ENCODE measurements around the gene ZFP3. TPM values are rescaled to one million over a fixed set of nuclear protein-coding genes. Genes with fewer than 3 reads are reported as not detected.
"Not testable (repeated sequence)": the region's sequence is repeated elsewhere in the genome, so short reads cannot be mapped to it uniquely, and the experiment has no call there.

Gene ZFP3
- polyA plus RNA-seq, 1 donor = 19.1 TPM

- DNase-seq = no peak
These were observed 45.3 kb downstream of the ZFP3 start for GRCh38 chr17:5123343-5124124.

- not testable (repeated sequence) for DNase-seq
These were observed 46.0 kb downstream of the ZFP3 start for GRCh38 chr17:5124125-5124760.

- not testable (repeated sequence) for DNase-seq
These were observed 46.6 kb downstream of the ZFP3 start for GRCh38 chr17:5124896-5125295.

DNA sequence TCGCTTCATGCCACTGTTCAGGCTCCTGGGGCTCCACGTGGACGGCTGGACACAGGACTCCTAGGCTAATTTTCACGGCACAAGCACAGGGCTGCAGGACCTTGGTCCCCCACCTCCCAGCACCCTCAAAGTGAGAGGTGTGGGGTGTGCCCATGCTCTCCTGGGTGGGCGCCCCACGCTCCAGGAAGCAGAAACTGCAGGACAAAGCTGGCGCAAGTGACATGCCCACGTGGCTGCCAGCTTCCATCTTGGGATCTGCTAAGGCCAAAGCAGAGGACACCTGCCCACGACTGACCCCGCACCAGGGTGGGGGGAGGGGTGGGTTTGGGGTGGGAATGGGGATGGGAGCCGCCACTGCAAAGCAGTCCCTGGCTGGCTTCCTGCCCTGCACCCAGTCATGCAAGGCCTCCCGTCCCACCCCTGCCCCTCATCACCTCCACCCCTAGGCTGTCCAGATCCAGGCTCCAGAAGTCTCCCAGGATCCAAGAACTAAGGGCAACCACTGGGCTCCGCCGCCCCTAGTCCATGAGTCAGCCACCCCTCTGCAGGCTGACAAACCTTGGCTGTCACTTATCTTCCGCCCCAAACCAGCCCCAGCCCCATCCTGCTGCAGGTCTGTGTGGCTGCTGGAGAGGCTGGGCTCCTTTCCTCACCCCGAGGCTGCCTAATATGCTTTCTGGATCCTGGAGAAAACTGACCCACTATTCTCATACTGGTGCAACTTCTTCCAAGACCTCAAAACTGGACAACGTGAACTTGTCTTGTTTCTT, 48.6 kb downstream of the ZFP3 start:
- DNase-seq = no peak

DNA sequence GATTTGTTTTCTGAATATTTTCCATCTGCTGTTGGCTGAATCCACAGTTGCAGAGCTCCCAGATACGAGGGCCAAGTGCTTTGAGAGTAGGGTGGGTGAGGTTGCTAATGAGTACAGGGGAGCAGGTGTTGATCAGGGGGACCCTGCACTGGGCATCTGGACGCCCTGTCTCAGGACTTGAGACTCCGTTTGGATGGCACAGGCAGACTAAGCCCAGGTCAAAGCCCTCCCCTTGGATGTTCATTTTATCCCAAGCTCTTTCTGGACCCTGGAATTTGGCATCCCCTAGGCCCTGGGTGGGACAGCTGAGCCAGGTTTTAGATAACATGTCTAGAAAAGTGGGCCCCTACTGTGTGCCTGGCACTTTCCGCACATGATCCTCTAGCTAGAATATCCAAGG, 49.6 kb downstream of the ZFP3 start:
- DNase-seq = no peak

- not testable (repeated sequence) for DNase-seq
These were observed 50.1 kb downstream of the ZFP3 start for GRCh38 chr17:5128387-5128786.

DNA sequence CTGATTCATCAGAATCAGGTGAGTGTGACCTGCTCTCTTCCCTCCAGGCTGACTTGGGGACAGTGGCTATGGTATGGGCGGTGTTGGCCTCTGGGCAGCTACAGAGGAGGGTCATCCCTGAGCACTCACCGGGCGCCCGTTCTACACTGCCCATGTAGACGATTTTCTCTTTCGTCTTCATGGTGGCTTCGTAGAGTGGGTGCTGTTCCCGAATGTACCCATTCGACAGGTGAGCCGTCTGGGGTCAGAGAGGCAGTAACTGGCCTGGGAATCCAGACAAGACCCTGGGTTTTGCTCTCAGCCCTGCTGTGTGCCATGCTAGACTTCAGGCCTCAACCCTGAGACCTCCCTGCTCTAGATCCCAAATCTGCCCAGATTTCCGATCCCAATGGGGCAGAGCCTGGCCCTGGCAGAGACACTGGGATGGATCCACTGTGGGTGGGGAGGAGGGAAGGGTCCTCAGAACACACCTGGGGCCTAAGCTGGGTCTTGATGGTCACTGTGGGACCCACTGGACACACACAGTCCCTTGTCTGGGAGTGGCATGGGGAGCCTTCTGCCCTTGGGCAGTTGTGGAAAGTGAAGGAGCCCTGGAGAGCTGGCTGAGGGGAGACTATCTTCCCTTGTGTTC, 50.8 kb downstream of the ZFP3 start:
- no peak for DNase-seq

DNA sequence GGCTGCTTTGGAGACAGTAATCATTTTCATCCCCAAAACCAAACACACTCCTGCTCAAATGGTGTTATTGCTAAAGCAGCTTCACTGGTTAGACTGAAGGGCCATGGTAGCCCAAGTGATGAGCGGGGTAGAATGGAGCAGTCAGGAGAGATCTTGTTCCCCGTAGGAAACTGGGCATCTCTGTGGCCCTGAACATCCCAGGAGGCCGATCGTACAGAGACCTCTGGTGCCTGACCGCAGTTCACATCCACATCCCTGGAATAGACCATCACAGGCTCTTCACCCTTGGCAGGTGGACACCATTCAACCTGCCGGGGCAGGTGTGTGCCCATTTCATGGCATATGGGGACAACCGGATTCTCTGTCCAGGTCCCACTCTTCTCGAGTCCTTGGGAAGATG, 51.5 kb downstream of the ZFP3 start:
- not testable (repeated sequence) for DNase-seq

GRCh38 chr17:5130261-5130660, 52.0 kb downstream of the ZFP3 start:
- not testable (repeated sequence) for DNase-seq

- not testable (repeated sequence) for DNase-seq
These were observed 52.4 kb downstream of the ZFP3 start for GRCh38 chr17:5130687-5131086.

- DNase-seq = no peak
These were observed 53.0 kb downstream of the ZFP3 start for GRCh38 chr17:5131146-5131715.

GRCh38 chr17:5131799-5132502, 53.7 kb downstream of the ZFP3 start:
- DNase-seq = not testable (repeated sequence)

GRCh38 chr17:5132503-5133225, 54.4 kb downstream of the ZFP3 start:
- not testable (repeated sequence) for DNase-seq

- DNase-seq = no peak
These were observed 55.0 kb downstream of the ZFP3 start for GRCh38 chr17:5133311-5133710.

- DNase-seq = not testable (repeated sequence)
These were observed 55.7 kb downstream of the ZFP3 start for GRCh38 chr17:5133961-5134360.

- not testable (repeated sequence) for DNase-seq
These were observed 56.3 kb downstream of the ZFP3 start for GRCh38 chr17:5134571-5134970.

GRCh38 chr17:5135131-5135712, 57.0 kb downstream of the ZFP3 start:
- DNase-seq = not testable (repeated sequence)

DNA sequence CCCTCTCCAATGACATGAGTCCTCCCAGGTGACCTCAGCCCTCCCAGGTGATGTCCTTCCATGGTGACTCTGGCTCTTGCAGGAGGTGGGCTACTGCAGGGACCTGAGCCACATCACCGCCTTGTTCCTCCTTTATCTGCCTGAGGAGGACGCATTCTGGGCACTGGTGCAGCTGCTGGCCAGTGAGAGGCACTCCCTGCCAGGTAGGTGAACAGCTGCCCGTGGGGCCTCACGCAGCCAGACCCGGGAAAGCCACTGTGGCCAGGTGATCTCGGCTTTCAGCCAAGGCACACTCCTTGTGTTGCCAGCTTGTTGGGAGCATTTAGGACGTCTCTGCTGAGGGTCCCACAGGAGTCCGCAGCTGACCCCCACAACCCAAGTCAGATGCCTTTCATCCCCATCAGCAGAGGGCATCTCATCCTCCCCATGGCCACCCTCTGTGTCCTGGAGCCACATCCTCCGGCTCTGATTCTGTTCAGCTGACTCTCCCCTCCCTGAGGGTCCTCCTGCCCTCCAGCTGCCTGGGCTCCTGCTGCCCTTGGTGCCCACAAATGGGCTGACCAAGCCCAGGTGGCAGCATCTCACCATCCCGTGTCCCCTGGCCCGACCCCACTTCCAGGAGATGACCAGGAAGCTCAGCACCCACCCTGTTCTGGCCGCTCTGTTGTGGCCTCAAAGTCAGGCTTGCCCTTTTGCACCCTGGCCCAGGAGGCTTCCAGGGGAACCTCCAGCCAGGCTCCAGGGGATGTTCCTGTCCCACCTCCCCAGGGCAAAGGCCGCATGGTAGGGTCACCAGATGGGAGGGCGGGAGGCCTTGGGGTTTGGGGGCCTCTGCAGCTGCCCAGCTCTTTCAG, 57.7 kb downstream of the ZFP3 start:
- no peak for DNase-seq
